Endothelial cell of umbilical vein (primary cell): Measurements from ENCODE around the gene ATP2B2. TPM values are rescaled to one million over a fixed set of nuclear protein-coding genes. Genes with fewer than 3 reads are reported as not detected.

ENCODE experiments used
- BruUV-seq: library from RNA; stranded (reverse); fragments of 400-500 nt; replicated peaks from 2 replicates; lab custom pipeline; 2021; lab: Mats Ljungman, UMichigan
- CTCF ChIA-PET: fragments of 300-600, 350-600 bp; sonication (Branson Sonifier 250); formaldehyde crosslinking; loops from one replicate; lab custom pipeline; 2021; ENCODE audit warnings: antibody characterized with exemption, inconsistent platforms; lab: Charles Lee
- POLR2A ChIA-PET: fragments of 300-600, 350-600 bp; sonication (Branson Sonifier 250); formaldehyde crosslinking; loops from one replicate; lab custom pipeline; 2021; ENCODE audit warnings: antibody characterized with exemption, inconsistent platforms; lab: Charles Lee
- DNase-seq: peaks from one replicate; pipeline ENCODE4 v3.0.0-alpha.2; 2011; ENCODE audit warnings: low read depth, low spot score
- FAIRE-seq: peaks from 2 replicates; lab custom pipeline; 2011; peaks lifted over from hg19 to GRCh38; lab: Jason Lieb, UNC
- H2AFZ ChIP-seq: 2 replicates; pipeline ENCODE4 v1.6.0; 2012; ENCODE audit warnings: low read depth, low read length, control low read depth, inconsistent platforms
- H3K27ac ChIP-seq: 2 replicates; pipeline ENCODE4 v1.5.1; 2011; ENCODE audit warnings: low read depth, mild to moderate bottlenecking, control low read depth, low read length, moderate library complexity; ENCODE audit not compliant: insufficient read depth
- H3K27me3 ChIP-seq, 2 experiments: 2 replicates each; pipeline versions ENCODE4 v1.6.0 to v1.6.1; 2011; ENCODE audit warnings: low read length in 2 of 2, mixed read lengths in 1 of 2; ENCODE audit not compliant: control insufficient read depth in 2 of 2, insufficient read depth in 2 of 2
- H3K36me3 ChIP-seq, 2 experiments: 2 replicates in 1 of 2; 3 replicates in 1 of 2; pipeline ENCODE4 v1.5.1; 2011; ENCODE audit warnings: low read length in 2 of 2, mild to moderate bottlenecking in 1 of 2, moderate library complexity in 1 of 2; ENCODE audit not compliant: control insufficient read depth in 2 of 2, insufficient read depth in 2 of 2; ENCODE audit errors: extremely low read depth in 1 of 2
- H3K4me1 ChIP-seq: 3 replicates; pipeline ENCODE4 v1.5.1; 2011; ENCODE audit warnings: mild to moderate bottlenecking, low read length; ENCODE audit not compliant: control insufficient read depth, insufficient read depth; ENCODE audit errors: extremely low read depth
- H3K4me2 ChIP-seq: 2 replicates; pipeline ENCODE4 v1.6.1; 2011; ENCODE audit warnings: low read length, control low read depth, mixed read lengths; ENCODE audit not compliant: insufficient read depth
- H3K4me3 ChIP-seq, 3 experiments: fragments of 200-600 bp in 1 of 3; sonication (generic), shearing (Covaris generic) in 1 of 3; replicated peaks in 1 of 3; 2 replicates each; pipeline ENCODE4 v1.5.1; 2011 to 2016; ENCODE audit warnings: control low read depth in 3 of 3, low read length in 3 of 3, mild to moderate bottlenecking in 2 of 3, inconsistent platforms in 1 of 3, low read depth in 1 of 3, moderate library complexity in 1 of 3; ENCODE audit not compliant: insufficient read depth in 1 of 3
- H3K79me2 ChIP-seq: 2 replicates; pipeline ENCODE4 v1.6.0; 2012; ENCODE audit warnings: low read length, inconsistent platforms; ENCODE audit not compliant: control insufficient read depth, insufficient read depth
- H3K9ac ChIP-seq: replicated peaks from 2 replicates; pipeline ENCODE3; 2011; ENCODE audit warnings: low read length, control low read depth; ENCODE audit not compliant: insufficient read depth; ENCODE audit errors: extremely low read depth
- H3K9me1 ChIP-seq: replicated peaks from 3 replicates; pipeline ENCODE4 v1.6.0; 2011; ENCODE audit warnings: mild to moderate bottlenecking, low read length; ENCODE audit not compliant: control insufficient read depth, insufficient read depth; ENCODE audit errors: extremely low read depth
- H3K9me3 ChIP-seq: replicated peaks from 2 replicates; pipeline ENCODE4 v1.5.1; 2012; ENCODE audit warnings: low read length, inconsistent platforms; ENCODE audit not compliant: control insufficient read depth, insufficient read depth
- H4K20me1 ChIP-seq: replicated peaks from 2 replicates; pipeline ENCODE3; 2011; ENCODE audit warnings: mild to moderate bottlenecking, low read length; ENCODE audit not compliant: control insufficient read depth, insufficient read depth; ENCODE audit errors: extremely low read depth
- CTCF ChIP-seq, 2 donors: IDR thresholded peaks; 1 replicate in 1 of 2; 2 replicates in 1 of 2; pipeline ENCODE4 v1.5.1; 2011; ENCODE audit warnings: low read length in 2 of 2, mild to moderate bottlenecking in 2 of 2, moderate library complexity in 2 of 2, control low read depth in 1 of 2, inconsistent platforms in 1 of 2, low read depth in 1 of 2; ENCODE audit not compliant: insufficient read depth in 1 of 2; ENCODE audit errors: extremely low read depth in 1 of 2
- EZH2 ChIP-seq: IDR thresholded peaks from 2 replicates; pipeline ENCODE4 v1.6.1; 2012; ENCODE audit warnings: borderline replicate concordance, low read depth, mild to moderate bottlenecking, moderate library complexity, low read length, inconsistent platforms; ENCODE audit not compliant: severe bottlenecking
- FOS ChIP-seq: IDR thresholded peaks from 2 replicates; pipeline ENCODE4 v1.6.1; 2011; ENCODE audit warnings: mild to moderate bottlenecking, low read length, moderate library complexity, borderline replicate concordance; ENCODE audit not compliant: insufficient read depth
- GATA2 ChIP-seq: IDR thresholded peaks from 2 replicates; pipeline ENCODE4 v1.7.0; 2011; ENCODE audit warnings: low read depth, mild to moderate bottlenecking, moderate library complexity, mixed read lengths, low read length; ENCODE audit not compliant: insufficient read length, insufficient read depth
- JUN ChIP-seq: IDR thresholded peaks from 2 replicates; pipeline ENCODE4 v1.6.1; 2011; ENCODE audit warnings: borderline replicate concordance, low read depth; ENCODE audit not compliant: insufficient read length, insufficient read depth
- MAX ChIP-seq: IDR thresholded peaks from 2 replicates; pipeline ENCODE4 v1.6.1; 2011; ENCODE audit not compliant: insufficient read depth, insufficient read length
- MYC ChIP-seq: IDR thresholded peaks from one replicate; pipeline ENCODE4 v1.6.1; 2011; ENCODE audit warnings: mild to moderate bottlenecking, low read depth, low read length
- POLR2AphosphoS5 ChIP-seq: IDR thresholded peaks from 2 replicates; pipeline ENCODE4 v1.6.1; 2012; ENCODE audit warnings: low read depth, mild to moderate bottlenecking, control low read depth, low read length, moderate library complexity; ENCODE audit not compliant: insufficient read depth
- dilution Hi-C: fragments of 300-500 bp; cut with MboI; formaldehyde crosslinking; loops from one replicate; pipeline ENCODE4 v1.15.0; 2019; ENCODE audit warnings: low sequenced_read_pairs; ENCODE audit not compliant: extremely low pct_ligation_motif_present
- intact Hi-C: fragments of 100-400 bp; cut with micrococcal nuclease; formaldehyde crosslinking; loops from one replicate; pipeline ENCODE4 v1.10.0; 2022
- polyA plus RNA-seq, 4 experiments: library from polyadenylated mRNA; depleted of rRNA in 3 of 4; stranded (reverse) in 3 of 4; unstranded in 1 of 4; fragments of >200 nt; gene quantifications; 2 replicates each; pipeline versions ENCODE4 v1.2.1 to v1.2.3, GENCODE V29; 2011 to 2012; ENCODE audit warnings: missing spikeins in 1 of 4
- total RNA-seq: library from RNA; stranded (reverse); gene quantifications from 2 replicates; pipeline ENCODE4 v1.2.3, GENCODE V29; 2021

The ATP2B2 gene
- total and polyA plus RNA-seq, 2 donors (not counting 3 experiments of a cell fraction or from before 2014, with no cell fraction given) = not detected

- no peak overlapping the region for H2AFZ ChIP-seq
- DNase-seq (peak; percentile 20), FAIRE-seq (no peak)
- TF ChIP-seq MYC = no peak
- no peak for TF ChIP-seq MAX
- no peak for TF ChIP-seq CTCF (IDR thresholded peaks at IDR 0.05; ENCODE audit: extremely low read depth in 1 of 2, insufficient read depth in 1 of 2, low read depth in 1 of 2, low read length in 2 of 2)
- no peak for TF ChIP-seq FOS
- no peak for TF ChIP-seq POLR2AphosphoS5
- no peak for TF ChIP-seq JUN
- TF ChIP-seq GATA2 = no peak
- TF ChIP-seq EZH2 = no peak
- H3K79me2 ChIP-seq = no peaks in the 10 kb centered on the region
- CTCF ChIA-PET = no interaction called here
- no peaks in the 10 kb centered on the region for H3K36me3 ChIP-seq
- H3K4me1 ChIP-seq = no peaks in the 10 kb centered on the region
- H3K4me2 ChIP-seq = no peak overlapping the region
- H3K9ac ChIP-seq = no peak overlapping the region
- no peak overlapping the region for H3K27ac ChIP-seq
- H3K27me3 ChIP-seq = no peaks in the 10 kb centered on the region
- intact Hi-C loops = no loop called here
- H3K4me3 ChIP-seq = no peak overlapping the region
- no peaks in the 10 kb centered on the region for H3K9me3 ChIP-seq
- no peaks in the 10 kb centered on the region for H3K9me1 ChIP-seq
- no peaks in the 10 kb centered on the region for H4K20me1 ChIP-seq
- POLR2A ChIA-PET = no interaction called here
- dilution Hi-C loops = no loop called here
- BruUV-seq = no TSS peak
Observed at GRCh38 chr3:10495003-10495402, 10.4 kb downstream of the ATP2B2 start.
